Measurements from ENCODE around the gene PCED1B. TPM values are rescaled to one million over a fixed set of nuclear protein-coding genes. Genes with fewer than 3 reads are reported as not detected.

PCED1B gene
- total RNA-seq, 1 experiment from 2014 or later, result 0.86 TPM

- TF ChIP-seq REST (IDR thresholded peaks at IDR 0.05; ENCODE audit: low read depth) (no peak), EZH2phosphoT487 (IDR thresholded peaks at IDR 0.05; ENCODE audit: borderline replicate concordance) (no peak), RAD21 (IDR thresholded peaks at IDR 0.05; ENCODE audit: low read depth) (no peak), MAX (IDR thresholded peaks at IDR 0.05) (no peak), CEBPB (IDR thresholded peaks at IDR 0.05; ENCODE audit: low read depth) (no peak), EGR1 (IDR thresholded peaks at IDR 0.05; ENCODE audit: low read depth) (no peak)
- Histone ChIP-seq H2AFZ (ENCODE audit: low read depth, low read length, poor library complexity, severe bottlenecking) (no peak overlapping the region), H3K9me3 (ENCODE audit: control insufficient read depth in 1 of 2, insufficient read depth in 1 of 2, low read depth in 1 of 2, low read length in 2 of 2) (no peaks in the 10 kb centered on the region), H4K20me1 (ENCODE audit: insufficient read depth) (no peaks in the 10 kb centered on the region), H3K4me3 (replicated peaks in 1 of 2; ENCODE audit: low read depth in 1 of 2, low read length in 2 of 2) (no peak overlapping the region), H3K9me2 (ENCODE audit: insufficient read depth) (no peaks in the 10 kb centered on the region), H3K4me2 (ENCODE audit: low read length) (0 out of 2 replicates have a peak overlapping the region, but pooled peaks have one; percentile 5), H3K27ac (ENCODE audit: low read depth, low read length) (no peak overlapping the region), H3K4me1 (ENCODE audit: control insufficient read depth in 1 of 2, insufficient read depth in 2 of 2, low read length in 2 of 2) (peaks cover 3 to 13% of the 10 kb centered on the region in 2 experiments; a peak in 2 of 4 replicates), H3K79me2 (ENCODE audit: insufficient read depth, low read length) (no peaks in the 10 kb centered on the region), H3K27me3 (ENCODE audit: insufficient read depth, low read length) (no peaks in the 10 kb centered on the region), H3K9ac (ENCODE audit: low read length) (no peak overlapping the region), H3K36me3 (ENCODE audit: control insufficient read depth in 1 of 2, insufficient read depth in 2 of 2, low read length in 2 of 2) (no peaks in the 10 kb centered on the region)
- intact Hi-C loops (cut with micrococcal nuclease), result no loop called here
- CTCF ChIA-PET, result no interaction called here
- no peak for DNase-seq (ENCODE audit: low read depth, low spot score)
- BruUV-seq (replicated peaks), result no TSS peak
- RAD21 ChIA-PET (ENCODE audit: low non-redundant PET in 1 of 2, low total read pairs in 2 of 2, uncharacterized antibody in 2 of 2, unreplicated experiment in 2 of 2), result no interaction called here
- 0 out of 2 replicates have a peak, but pooled peaks have one; percentile 27 for ATAC-seq
- POLR2A ChIA-PET, result no interaction called here
These were observed 170.4 kb downstream of the PCED1B start for GRCh38 chr12:47249719-47250357.

Data from HCT116 (cell line).